H9 (cell line): ENCODE results near the gene CCDC154. TPM values are rescaled to one million over a fixed set of nuclear protein-coding genes. Genes with fewer than 3 reads are reported as not detected.

Experiments used
- DNase-seq: peaks from one replicate; pipeline ENCODE4 v3.0.0-alpha.2; 2017
- H2AFZ ChIP-seq: one replicate; pipeline ENCODE4 v1.6.1; 2013; ENCODE audit warnings: mild to moderate bottlenecking, low read length, control low read depth, moderate library complexity
- H2AK5ac ChIP-seq: 2 replicates; pipeline ENCODE4 v1.6.1; 2013; ENCODE audit warnings: low read length, control low read depth, mixed read lengths; ENCODE audit not compliant: insufficient read length
- H2BK120ac ChIP-seq: one replicate; pipeline ENCODE4 v1.6.1; 2013; ENCODE audit warnings: low read depth, mild to moderate bottlenecking, low read length, control low read depth, inconsistent platforms; ENCODE audit not compliant: poor library complexity, severe bottlenecking
- H2BK12ac ChIP-seq: 2 replicates; pipeline ENCODE4 v1.6.1; 2013; ENCODE audit warnings: low read length, control low read depth, mixed read lengths, low read depth; ENCODE audit not compliant: insufficient read length
- H2BK15ac ChIP-seq: 2 replicates; pipeline ENCODE4 v1.6.1; 2013; ENCODE audit warnings: low read depth, low read length, control low read depth
- H2BK20ac ChIP-seq: one replicate; pipeline ENCODE4 v1.6.1; 2013; ENCODE audit warnings: low read depth, mild to moderate bottlenecking, low read length, control low read depth, inconsistent platforms; ENCODE audit not compliant: poor library complexity, severe bottlenecking
- H2BK5ac ChIP-seq: 2 replicates; pipeline ENCODE4 v1.6.1; 2013; ENCODE audit warnings: low read length, control low read depth, mixed read lengths; ENCODE audit not compliant: insufficient read length
- H3K14ac ChIP-seq: 2 replicates; pipeline ENCODE4 v1.6.1; 2013; ENCODE audit warnings: low read length, control low read depth; ENCODE audit not compliant: insufficient read depth
- H3K18ac ChIP-seq: 2 replicates; pipeline ENCODE4 v1.6.1; 2013; ENCODE audit warnings: low read depth, mild to moderate bottlenecking, mixed read lengths, low read length, control low read depth; ENCODE audit not compliant: insufficient read length
- H3K23ac ChIP-seq: 2 replicates; pipeline ENCODE4 v1.6.1; 2013; ENCODE audit warnings: low read length, control low read depth, mixed read lengths, low read depth; ENCODE audit not compliant: insufficient read length
- H3K23me2 ChIP-seq: 2 replicates; pipeline ENCODE4 v1.6.1; 2013; ENCODE audit warnings: low read depth, mild to moderate bottlenecking, mixed read lengths, low read length, control low read depth; ENCODE audit not compliant: insufficient read length, poor library complexity, severe bottlenecking
- H3K27ac ChIP-seq: 2 replicates; pipeline ENCODE4 v1.5.1; 2013; ENCODE audit warnings: low read length, control low read depth, mixed read lengths, low read depth; ENCODE audit not compliant: insufficient read length
- H3K27me3 ChIP-seq: 2 replicates; pipeline ENCODE4 v1.6.1; 2013; ENCODE audit warnings: low read length, control low read depth, inconsistent platforms; ENCODE audit not compliant: insufficient read depth
- H3K4ac ChIP-seq: 2 replicates; pipeline ENCODE4 v1.6.1; 2013; ENCODE audit warnings: low read depth, mild to moderate bottlenecking, control low read depth, inconsistent platforms, low read length, moderate library complexity
- H3K4me1 ChIP-seq: 2 replicates; pipeline ENCODE4 v1.6.1; 2013; ENCODE audit warnings: low read length, control low read depth, inconsistent platforms; ENCODE audit not compliant: insufficient read depth
- H3K4me2 ChIP-seq: 2 replicates; pipeline ENCODE4 v1.6.1; 2013; ENCODE audit warnings: low read length, control low read depth, mixed read lengths; ENCODE audit not compliant: insufficient read length, insufficient read depth
- H3K56ac ChIP-seq: 2 replicates; pipeline ENCODE4 v1.6.1; 2013; ENCODE audit warnings: low read depth, mild to moderate bottlenecking, mixed read lengths, low read length, control low read depth; ENCODE audit not compliant: insufficient read length
- H3K79me1 ChIP-seq: 2 replicates; pipeline ENCODE4 v1.6.1; 2013; ENCODE audit warnings: low read depth, mild to moderate bottlenecking, moderate library complexity, low read length, control low read depth, inconsistent platforms; ENCODE audit not compliant: insufficient read depth, poor library complexity, severe bottlenecking
- H3K79me2 ChIP-seq: 2 replicates; pipeline ENCODE4 v1.6.1; 2013; ENCODE audit warnings: low read length, control low read depth, inconsistent platforms; ENCODE audit not compliant: insufficient read depth
- H3K9ac ChIP-seq: 2 replicates; pipeline ENCODE4 v1.6.1; 2013; ENCODE audit warnings: low read length, control low read depth, mixed read lengths; ENCODE audit not compliant: insufficient read length; ENCODE audit errors: extremely low read depth
- H3K9me3 ChIP-seq: one replicate; pipeline ENCODE4 v1.6.1; 2013; ENCODE audit warnings: low read depth, low read length, inconsistent platforms; ENCODE audit not compliant: control insufficient read depth
- H3T11ph ChIP-seq: one replicate; pipeline ENCODE4 v1.6.1; 2013; ENCODE audit warnings: mild to moderate bottlenecking, low read length, control low read depth, inconsistent platforms
- H4K20me1 ChIP-seq: one replicate; pipeline ENCODE4 v1.6.1; 2013; ENCODE audit not compliant: control insufficient read depth, insufficient read length, insufficient read depth
- H4K5ac ChIP-seq: 2 replicates; pipeline ENCODE4 v1.6.1; 2013; ENCODE audit warnings: low read depth, mild to moderate bottlenecking, mixed read lengths, low read length, control low read depth; ENCODE audit not compliant: insufficient read length
- H4K8ac ChIP-seq: replicated peaks from 2 replicates; pipeline ENCODE4 v1.6.1; 2013; ENCODE audit warnings: low read length, control low read depth, mixed read lengths, low read depth; ENCODE audit not compliant: insufficient read length
- H4K91ac ChIP-seq: 2 replicates; pipeline ENCODE4 v1.6.1; 2013; ENCODE audit warnings: low read depth, mild to moderate bottlenecking, moderate library complexity, mixed read lengths, low read length, control low read depth; ENCODE audit not compliant: insufficient read length
- H3K27ac Mint-ChIP-seq, 3 experiments: 2 replicates in 2 of 3; 3 replicates in 1 of 3; pipeline ENCODE4 v1.8.0; 2020 to 2021; ENCODE audit warnings: mixed read lengths in 3 of 3, mild to moderate bottlenecking in 1 of 3, moderate library complexity in 1 of 3
- H3K27me3 Mint-ChIP-seq: 2 replicates; pipeline ENCODE4 v1.8.0; 2021; ENCODE audit warnings: low read depth, mild to moderate bottlenecking, moderate library complexity, mixed read lengths
- H3K36me3 Mint-ChIP-seq, 3 experiments: 2 replicates in 2 of 3; 3 replicates in 1 of 3; pipeline ENCODE4 v1.8.0; 2020 to 2021; ENCODE audit warnings: low read depth in 3 of 3, mixed read lengths in 3 of 3; ENCODE audit not compliant: insufficient read depth in 1 of 3
- H3K4me1 Mint-ChIP-seq, 2 experiments: 2 replicates each; pipeline ENCODE4 v1.8.0; 2020; ENCODE audit warnings: mixed read lengths in 2 of 2
- H3K4me3 Mint-ChIP-seq, 2 experiments: 2 replicates in 1 of 2; 3 replicates in 1 of 2; pipeline ENCODE4 v1.8.0; 2020 to 2021; ENCODE audit warnings: mild to moderate bottlenecking in 2 of 2, mixed read lengths in 2 of 2, moderate library complexity in 1 of 2
- H3K9me3 Mint-ChIP-seq, 2 experiments: 2 replicates in 1 of 2; 3 replicates in 1 of 2; pipeline ENCODE4 v1.8.0; 2020; ENCODE audit warnings: mild to moderate bottlenecking in 2 of 2, mixed read lengths in 2 of 2, moderate library complexity in 1 of 2
- CTCF ChIP-seq: fragments of 200-600 bp; sonication (generic); conservative IDR thresholded peaks from 3 replicates; pipeline ENCODE4 v1.8.0; 2021; ENCODE audit warnings: antibody characterized with exemption, mild to moderate bottlenecking
- WGBS: extraction: QIAGEN DNeasy Blood & Tissue Kit; methylation state at CpG from one replicate; pipeline ENCODE4 v1.1.7; 2013; ENCODE audit warnings: missing lambda C conversion rate, low lambda C conversion rate, mixed read lengths; ENCODE audit not compliant: insufficient read length; ENCODE audit errors: extremely low coverage; 5-methylcytosine and 5-hydroxymethylcytosine counted together
- total RNA-seq: library from RNA; stranded (reverse); gene quantifications from 2 replicates; pipeline ENCODE4 v1.2.1, GENCODE V29; 2021

CCDC154 gene
- total RNA-seq, 1 experiment from 2014 or later = 1.3 TPM

- Mint-ChIP-seq H3K4me1 (peaks cover 1% of the 10 kb centered on the region in 2 experiments), H3K27ac (no peak overlapping the region), H3K27me3 (no peaks in the 10 kb centered on the region), H3K4me3 (no peak overlapping the region), H3K9me3 (no peaks in the 10 kb centered on the region), H3K36me3 (peaks cover 2 to 14% (median 9%) of the 10 kb centered on the region in 3 experiments; a peak in 5 of 7 replicates)
- no peak overlapping the region for H4K8ac ChIP-seq
- H4K91ac ChIP-seq = no peak overlapping the region
- no peak overlapping the region for H2AK5ac ChIP-seq
- no peak overlapping the region for H3K27ac ChIP-seq
- no peak overlapping the region for H2BK20ac ChIP-seq
- no peaks in the 10 kb centered on the region for H3K4me1 ChIP-seq
- H3T11ph ChIP-seq = no peak overlapping the region
- DNase-seq = no peak
- H3K23ac ChIP-seq = no peak overlapping the region
- H4K5ac ChIP-seq = no peak overlapping the region
- TF ChIP-seq CTCF = no peak
- no peak overlapping the region for H2BK5ac ChIP-seq
- H3K56ac ChIP-seq = no peak overlapping the region
- WGBS = no CpG with 5 or more reads among the region's 39 CpGs
- H3K4ac ChIP-seq = no peak overlapping the region
- no peak overlapping the region for H2BK120ac ChIP-seq
- H2AFZ ChIP-seq = no peak overlapping the region
- peaks cover under 1% of the 10 kb centered on the region for H3K23me2 ChIP-seq
- H3K79me2 ChIP-seq = no peaks in the 10 kb centered on the region
- no peak overlapping the region for H3K18ac ChIP-seq
- no peak overlapping the region for H2BK12ac ChIP-seq
- H3K27me3 ChIP-seq = no peaks in the 10 kb centered on the region
- no peaks in the 10 kb centered on the region for H3K9me3 ChIP-seq
- no peak overlapping the region for H2BK15ac ChIP-seq
- H3K14ac ChIP-seq = no peak overlapping the region
- no peaks in the 10 kb centered on the region for H3K79me1 ChIP-seq
- H3K4me2 ChIP-seq = no peak overlapping the region
- H4K20me1 ChIP-seq = no peaks in the 10 kb centered on the region
- no peak overlapping the region for H3K9ac ChIP-seq
Observed at GRCh38 chr16:1385232-1385631, 59.1 kb downstream of the CCDC154 start.

Other genes with a start within 250 kb of the CCDC154 start
- not detected in 2 replicates for gene TPSG1, start 219.3 kb downstream of the CCDC154 start, total RNA-seq
- gene TPSB2, start 214.4 kb downstream of the CCDC154 start, total RNA-seq = not detected in 2 replicates
- not detected in 2 replicates for gene TPSAB1, start 203.9 kb downstream of the CCDC154 start, total RNA-seq
- not detected in 2 replicates for gene TPSD1, start 188.5 kb downstream of the CCDC154 start, total RNA-seq
- 286 and 290 TPM in 2 replicates for gene UBE2I, start 134.9 kb downstream of the CCDC154 start, total RNA-seq
- 5.9 and 6.8 TPM in 2 replicates for gene BAIAP3, start 110.9 kb downstream of the CCDC154 start, total RNA-seq
- 58.8 and 65.0 TPM in 2 replicates for gene TSR3, start 92.7 kb downstream of the CCDC154 start, total RNA-seq
- gene GNPTG, start 92.6 kb downstream of the CCDC154 start, total RNA-seq = 29.4 and 29.7 TPM in 2 replicates
- gene UNKL, start 29.9 kb downstream of the CCDC154 start, total RNA-seq = 32.0 and 33.3 TPM in 2 replicates
- 11.4 and 12.3 TPM in 2 replicates for gene UQCC4, start 23.8 kb downstream of the CCDC154 start, total RNA-seq
- gene PERCC1, start 13.5 kb downstream of the CCDC154 start, total RNA-seq = not detected in 2 replicates
- gene CLCN7, start 30.5 kb upstream of the CCDC154 start, total RNA-seq = 70.0 and 75.3 TPM in 2 replicates
- gene PTX4, start 44.4 kb upstream of the CCDC154 start, total RNA-seq = 0.20 TPM in 1 of 2 replicates, not detected in the other
- gene TELO2, start 48.8 kb upstream of the CCDC154 start, total RNA-seq = 93.4 and 98.9 TPM in 2 replicates
- not detected in 2 replicates for gene TMEM204, start 89.1 kb upstream of the CCDC154 start, total RNA-seq
- 21.3 and 24.0 TPM in 2 replicates for gene IFT140, start 167.5 kb upstream of the CCDC154 start, total RNA-seq
- 39.2 and 46.2 TPM in 2 replicates for gene CRAMP1, start 167.8 kb upstream of the CCDC154 start, total RNA-seq
- 200 and 206 TPM in 2 replicates for gene JPT2, start 233.7 kb upstream of the CCDC154 start, total RNA-seq